NB4 (cell line): ENCODE results near the gene LINC01488.
A peak's percentile ranks its signal among the peaks of the same experiment; 100 is the strongest.

Experiments
- DNase-seq: peaks from one replicate; pipeline ENCODE4 v3.0.0; 2010; ENCODE audit warnings: low read depth
- H3K4me3 ChIP-seq: one replicate; pipeline ENCODE4 v1.5.1; 2011; ENCODE audit warnings: mild to moderate bottlenecking, low read depth, low read length, moderate library complexity
- CTCF ChIP-seq: IDR thresholded peaks from one replicate; pipeline ENCODE4 v1.5.1; 2012; ENCODE audit warnings: low read depth, low read length
- MAX ChIP-seq: IDR thresholded peaks from 2 replicates; pipeline ENCODE4 v1.6.1; 2011; ENCODE audit warnings: low read depth, low read length
- MYC ChIP-seq: IDR thresholded peaks from 2 replicates; pipeline ENCODE4 v1.6.1; 2011; ENCODE audit warnings: low read depth, low read length
- POLR2A ChIP-seq: IDR thresholded peaks from 2 replicates; pipeline ENCODE4 v1.6.1; 2011; ENCODE audit warnings: mild to moderate bottlenecking; ENCODE audit not compliant: insufficient read length; ENCODE audit errors: extremely low read depth

The LINC01488 gene

GRCh38 chr11:69510471-69511357 lies 29.3 kb downstream of the LINC01488 start:
- peak; percentile 36 for DNase-seq
- no peak overlapping the region for H3K4me3 ChIP-seq
- TF ChIP-seq POLR2A = no peak
- TF ChIP-seq MAX = no peak
- no peak for TF ChIP-seq MYC

GRCh38 chr11:69511358-69512055 lies 30.0 kb downstream of the LINC01488 start:
- TF ChIP-seq CTCF (no peak), POLR2A (no peak), MYC (no peak), MAX (no peak)
- no peak for DNase-seq
- H3K4me3 ChIP-seq = no peak overlapping the region

- H3K4me3 ChIP-seq = no peak overlapping the region
- no peak for TF ChIP-seq MAX
- DNase-seq = no peak
These were observed 30.7 kb downstream of the LINC01488 start for GRCh38 chr11:69512136-69512535.

GRCh38 chr11:69512790-69513189 lies 31.3 kb downstream of the LINC01488 start:
- no peak overlapping the region for H3K4me3 ChIP-seq
- DNase-seq = no peak
- no peak for TF ChIP-seq CTCF
- TF ChIP-seq MAX = no peak
- TF ChIP-seq MYC = no peak
- no peak for TF ChIP-seq POLR2A

- no peak for TF ChIP-seq MYC
- TF ChIP-seq POLR2A = no peak
- TF ChIP-seq MAX = no peak
- TF ChIP-seq CTCF = no peak
These were observed 31.7 kb downstream of the LINC01488 start for GRCh38 chr11:69513196-69513595.

GRCh38 chr11:69513663-69514224 lies 32.3 kb downstream of the LINC01488 start:
- DNase-seq = no peak
- H3K4me3 ChIP-seq = no peak overlapping the region
- no peak for TF ChIP-seq MYC
- TF ChIP-seq POLR2A = no peak
- TF ChIP-seq CTCF = no peak
- no peak for TF ChIP-seq MAX

More at GRCh38 chr11:69513196-69513595, 31.7 kb downstream of the LINC01488 start:
- no peak for DNase-seq
- H3K4me3 ChIP-seq = no peak overlapping the region
